CD4-positive, alpha-beta T cell treated with Interferon gamma for 1 hour (primary cell): ENCODE data around the gene UBE2L5.
"Not testable (repeated sequence)": the region's sequence is repeated elsewhere in the genome, so short reads cannot be mapped to it uniquely, and the experiment has no call there.

ENCODE experiments used
- DNase-seq: peaks from one replicate; pipeline ENCODE4 v3.0.0-alpha.2; 2020

The UBE2L5 gene

GRCh38 chr13:30440910-30441703 lies 18.8 kb downstream of the UBE2L5 start:
- DNase-seq = no peak

GRCh38 chr13:30442926-30443325 lies 20.6 kb downstream of the UBE2L5 start:
- DNase-seq = no peak

GRCh38 chr13:30443491-30443890 lies 21.2 kb downstream of the UBE2L5 start:
- DNase-seq = not testable (repeated sequence)

- DNase-seq = peak; percentile 44
Observed at GRCh38 chr13:30443957-30444404, 21.7 kb downstream of the UBE2L5 start.

GRCh38 chr13:30446126-30446500 lies 23.8 kb downstream of the UBE2L5 start:
- DNase-seq = no peak

- DNase-seq = no peak
Observed at GRCh38 chr13:30448441-30448840, 26.1 kb downstream of the UBE2L5 start.

- DNase-seq = no peak
Observed at GRCh38 chr13:30450066-30450465, 27.8 kb downstream of the UBE2L5 start.

- DNase-seq = not testable (repeated sequence)
Observed at GRCh38 chr13:30451476-30451875, 29.2 kb downstream of the UBE2L5 start.

- no peak for DNase-seq
Observed at GRCh38 chr13:30453727-30454126, 31.4 kb downstream of the UBE2L5 start.

- DNase-seq = no peak
Observed at GRCh38 chr13:30454991-30455390, 32.7 kb downstream of the UBE2L5 start.

GRCh38 chr13:30456290-30456689 lies 34.0 kb downstream of the UBE2L5 start:
- DNase-seq = no peak

GRCh38 chr13:30457306-30457891 lies 35.1 kb downstream of the UBE2L5 start:
- no peak for DNase-seq

GRCh38 chr13:30461279-30462066 lies 39.2 kb downstream of the UBE2L5 start:
- not testable (repeated sequence) for DNase-seq

- DNase-seq = peak; percentile 61
Observed at GRCh38 chr13:30463787-30464495, 41.6 kb downstream of the UBE2L5 start.

- peak; percentile 81 for DNase-seq
Observed at GRCh38 chr13:30464496-30465342, 42.4 kb downstream of the UBE2L5 start.

- no peak for DNase-seq
Observed at GRCh38 chr13:30465343-30465592, 43.0 kb downstream of the UBE2L5 start.

GRCh38 chr13:30465593-30466357 lies 43.5 kb downstream of the UBE2L5 start, which contains the start of gene HMGB1:
Gene HMGB1, minus strand, starts transcription at chr13:30465936. Its CDS starts 2,256 bp downstream, at chr13:30463680.
- peak; percentile 97 for DNase-seq

GRCh38 chr13:30466358-30466714 lies 44.0 kb downstream of the UBE2L5 start:
- DNase-seq = no peak

GRCh38 chr13:30466841-30467252 lies 44.6 kb downstream of the UBE2L5 start:
- DNase-seq = no peak

GRCh38 chr13:30473675-30474074 lies 51.4 kb downstream of the UBE2L5 start:
- DNase-seq = no peak
